Calu3 (cell line): Measurements from ENCODE around the gene KRT78. TPM values are rescaled to one million over a fixed set of nuclear protein-coding genes. Genes with fewer than 3 reads are reported as not detected.

Experiments used
- BruUV-seq: library from RNA; stranded (reverse); fragments of 400-500 nt; replicated peaks from 2 replicates; lab custom pipeline; 2021; lab: Mats Ljungman, UMichigan
- CTCF ChIA-PET: fragments of 300-600 bp; sonication (Branson Sonifier 250); formaldehyde crosslinking; loops from one replicate; lab custom pipeline; 2022; ENCODE audit warnings: antibody characterized with exemption; lab: Charles Lee
- DNase-seq: peaks from one replicate; pipeline ENCODE4 v3.0.0; 2022
- H3K27ac Mint-ChIP-seq: one replicate; pipeline ENCODE4 v1.8.0; 2022; ENCODE audit warnings: mixed read lengths; ENCODE audit not compliant: unreplicated experiment
- H3K27me3 Mint-ChIP-seq: one replicate; pipeline ENCODE4 v1.8.0; 2022; ENCODE audit warnings: mixed read lengths; ENCODE audit not compliant: unreplicated experiment
- H3K36me3 Mint-ChIP-seq: one replicate; pipeline ENCODE4 v1.8.0; 2022; ENCODE audit warnings: mild to moderate bottlenecking, moderate library complexity, mixed read lengths; ENCODE audit not compliant: insufficient read depth, unreplicated experiment
- H3K4me1 Mint-ChIP-seq: one replicate; pipeline ENCODE4 v1.8.0; 2022; ENCODE audit warnings: mild to moderate bottlenecking, low read depth, mixed read lengths; ENCODE audit not compliant: unreplicated experiment
- H3K4me3 Mint-ChIP-seq: one replicate; pipeline ENCODE4 v1.8.0; 2022; ENCODE audit warnings: mild to moderate bottlenecking, low read depth, moderate library complexity, mixed read lengths; ENCODE audit not compliant: unreplicated experiment
- H3K9me3 Mint-ChIP-seq: one replicate; pipeline ENCODE4 v1.8.0; 2022; ENCODE audit warnings: low read depth, mixed read lengths; ENCODE audit not compliant: unreplicated experiment
- CTCF ChIP-seq: fragments of 200-600 bp; IDR thresholded peaks from one replicate; pipeline ENCODE4 v1.8.0; 2022; ENCODE audit warnings: antibody characterized with exemption; ENCODE audit not compliant: unreplicated experiment
- intact Hi-C: fragments of 100-400 bp; cut with micrococcal nuclease; formaldehyde crosslinking; loops from one replicate; pipeline ENCODE4 v1.10.0; 2022; ENCODE audit not compliant: unreplicated experiment
- total RNA-seq: library from RNA; stranded (reverse); gene quantifications from 2 replicates; pipeline ENCODE4 v1.2.3, GENCODE V29; 2022

Gene KRT78
- total RNA-seq, 1 experiment from 2014 or later: 0.59 TPM

- Mint-ChIP-seq H3K9me3 (no peaks in the 10 kb centered on the region), H3K36me3 (no peaks in the 10 kb centered on the region), H3K27ac (no peak overlapping the region), H3K4me3 (no peak overlapping the region), H3K27me3 (peaks cover 10% of the 10 kb centered on the region), H3K4me1 (peaks cover 18% of the 10 kb centered on the region)
- BruUV-seq: no TSS peak
- intact Hi-C loops: no loop called here
- CTCF ChIA-PET: no interaction called here
- no peak for DNase-seq
- TF ChIP-seq CTCF: no peak
These were observed 54.1 kb downstream of the KRT78 start for GRCh38 chr12:52794479-52795331.

GRCh38 chr12:52792185-52793029 is 56.4 kb downstream of the KRT78 start:
- H3K27ac Mint-ChIP-seq: no peak overlapping the region
- DNase-seq: no peak
- no peaks in the 10 kb centered on the region for H3K9me3 Mint-ChIP-seq
- intact Hi-C loops: no loop called here
- peaks cover 25% of the 10 kb centered on the region for H3K27me3 Mint-ChIP-seq
- H3K36me3 Mint-ChIP-seq: no peaks in the 10 kb centered on the region
- no TSS peak for BruUV-seq
- H3K4me1 Mint-ChIP-seq: peaks cover 7% of the 10 kb centered on the region
- CTCF ChIA-PET: no interaction called here
- TF ChIP-seq CTCF: no peak
- no peak overlapping the region for H3K4me3 Mint-ChIP-seq

GRCh38 chr12:52791271-52792184 is 57.3 kb downstream of the KRT78 start:
- Mint-ChIP-seq H3K27me3 (peaks cover 25% of the 10 kb centered on the region), H3K36me3 (no peaks in the 10 kb centered on the region), H3K4me3 (no peak overlapping the region), H3K9me3 (no peaks in the 10 kb centered on the region), H3K27ac (no peak overlapping the region), H3K4me1 (peaks cover 7% of the 10 kb centered on the region)
- no peak for DNase-seq
- intact Hi-C loops: no loop called here
- no peak for TF ChIP-seq CTCF
- BruUV-seq: no TSS peak
- CTCF ChIA-PET: no interaction called here
